ES-I3 (cell line): ENCODE measurements around the gene PITRM1.
"Not testable (repeated sequence)": the region's sequence is repeated elsewhere in the genome, so short reads cannot be mapped to it uniquely, and the experiment has no call there.

ENCODE experiments used
- H3K36me3 ChIP-seq: 2 replicates; pipeline ENCODE4 v1.6.1; 2013; ENCODE audit warnings: mild to moderate bottlenecking, low read length, control low read depth, moderate library complexity; ENCODE audit not compliant: insufficient read depth
- H3K4me1 ChIP-seq: 2 replicates; pipeline ENCODE4 v1.6.1; 2013; ENCODE audit warnings: mild to moderate bottlenecking, control low read depth, low read length; ENCODE audit not compliant: insufficient read depth
- H3K9ac ChIP-seq: 2 replicates; pipeline ENCODE4 v1.6.1; 2013; ENCODE audit warnings: low read depth, mild to moderate bottlenecking, low read length, moderate library complexity
- H3K9me3 ChIP-seq: 2 replicates; pipeline ENCODE4 v1.6.1; 2013; ENCODE audit warnings: mild to moderate bottlenecking, low read length, moderate library complexity; ENCODE audit not compliant: control insufficient read depth, insufficient read depth

PITRM1 gene

GRCh38 chr10:3118641-3119091, 53.9 kb downstream of the PITRM1 start:
- Histone ChIP-seq H3K9me3 (no peaks in the 10 kb centered on the region), H3K9ac (no peak overlapping the region), H3K4me1 (no peaks in the 10 kb centered on the region), H3K36me3 (peaks cover 42% of the 10 kb centered on the region)

- Histone ChIP-seq H3K4me1 (no peaks in the 10 kb centered on the region), H3K9ac (no peak overlapping the region), H3K36me3 (peaks cover 38% of the 10 kb centered on the region), H3K9me3 (no peaks in the 10 kb centered on the region)
Observed at GRCh38 chr10:3117486-3117885, 55.1 kb downstream of the PITRM1 start.

GRCh38 chr10:3116508-3117100, 56.0 kb downstream of the PITRM1 start:
- no peak overlapping the region for H3K9ac ChIP-seq
- no peaks in the 10 kb centered on the region for H3K9me3 ChIP-seq
- no peaks in the 10 kb centered on the region for H3K4me1 ChIP-seq
- peaks cover 38% of the 10 kb centered on the region for H3K36me3 ChIP-seq

DNA sequence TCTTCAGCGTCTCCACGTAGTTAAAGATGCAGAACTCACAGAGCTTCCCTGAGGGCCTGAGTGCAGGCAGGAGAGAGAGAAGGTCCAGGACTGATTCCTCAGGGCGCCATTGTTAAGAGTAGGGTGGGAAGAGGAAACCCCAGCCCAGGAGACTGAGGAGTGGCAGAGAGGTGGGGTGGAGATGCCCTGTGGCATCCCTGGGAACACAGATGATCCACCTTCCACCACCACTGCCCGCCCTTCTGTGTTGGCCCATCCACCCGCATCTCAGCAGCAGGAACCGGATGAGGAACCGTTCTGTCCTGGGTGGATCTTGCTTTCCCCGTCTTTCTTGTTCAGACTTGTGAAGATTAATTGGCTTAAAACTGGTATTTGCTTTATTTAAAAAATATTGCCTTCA, 56.9 kb downstream of the PITRM1 start:
- H3K9me3 ChIP-seq: no peaks in the 10 kb centered on the region
- H3K9ac ChIP-seq: no peak overlapping the region
- no peaks in the 10 kb centered on the region for H3K4me1 ChIP-seq
- peaks cover 35% of the 10 kb centered on the region for H3K36me3 ChIP-seq

- Histone ChIP-seq H3K36me3 (peaks cover 31% of the 10 kb centered on the region), H3K4me1 (no peaks in the 10 kb centered on the region), H3K9ac (no peak overlapping the region), H3K9me3 (no peaks in the 10 kb centered on the region)
Observed at GRCh38 chr10:3113343-3113720, 59.2 kb downstream of the PITRM1 start.

DNA sequence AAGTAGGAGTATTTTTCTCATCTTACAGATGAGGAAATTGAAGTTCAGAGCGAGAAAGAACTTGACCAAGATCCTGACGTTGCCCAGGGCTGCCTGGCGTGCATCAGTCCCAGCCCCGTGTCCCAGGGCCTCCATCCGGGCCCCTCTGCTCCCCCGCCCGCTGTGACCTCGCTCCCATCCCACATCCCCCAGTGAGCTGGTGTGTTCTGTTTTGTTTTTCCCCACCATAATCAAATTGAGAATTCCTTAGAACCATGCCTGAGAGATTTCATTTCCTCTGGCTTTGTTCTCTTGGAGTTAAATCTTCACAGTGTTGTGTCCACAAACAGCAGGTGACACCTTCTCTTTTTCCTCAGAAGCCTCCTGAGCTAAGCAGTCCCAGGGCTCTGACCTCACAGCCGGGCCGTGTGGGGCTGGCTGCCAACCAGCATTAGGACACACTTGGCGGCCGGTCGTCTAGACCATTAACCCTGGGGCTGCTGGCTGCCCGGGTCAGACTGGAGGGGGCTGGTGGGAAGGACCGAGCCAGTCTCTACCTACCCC, 60.9 kb downstream of the PITRM1 start:
- H3K36me3 ChIP-seq: peaks cover 27% of the 10 kb centered on the region
- no peaks in the 10 kb centered on the region for H3K9me3 ChIP-seq
- no peak overlapping the region for H3K9ac ChIP-seq
- no peaks in the 10 kb centered on the region for H3K4me1 ChIP-seq

DNA sequence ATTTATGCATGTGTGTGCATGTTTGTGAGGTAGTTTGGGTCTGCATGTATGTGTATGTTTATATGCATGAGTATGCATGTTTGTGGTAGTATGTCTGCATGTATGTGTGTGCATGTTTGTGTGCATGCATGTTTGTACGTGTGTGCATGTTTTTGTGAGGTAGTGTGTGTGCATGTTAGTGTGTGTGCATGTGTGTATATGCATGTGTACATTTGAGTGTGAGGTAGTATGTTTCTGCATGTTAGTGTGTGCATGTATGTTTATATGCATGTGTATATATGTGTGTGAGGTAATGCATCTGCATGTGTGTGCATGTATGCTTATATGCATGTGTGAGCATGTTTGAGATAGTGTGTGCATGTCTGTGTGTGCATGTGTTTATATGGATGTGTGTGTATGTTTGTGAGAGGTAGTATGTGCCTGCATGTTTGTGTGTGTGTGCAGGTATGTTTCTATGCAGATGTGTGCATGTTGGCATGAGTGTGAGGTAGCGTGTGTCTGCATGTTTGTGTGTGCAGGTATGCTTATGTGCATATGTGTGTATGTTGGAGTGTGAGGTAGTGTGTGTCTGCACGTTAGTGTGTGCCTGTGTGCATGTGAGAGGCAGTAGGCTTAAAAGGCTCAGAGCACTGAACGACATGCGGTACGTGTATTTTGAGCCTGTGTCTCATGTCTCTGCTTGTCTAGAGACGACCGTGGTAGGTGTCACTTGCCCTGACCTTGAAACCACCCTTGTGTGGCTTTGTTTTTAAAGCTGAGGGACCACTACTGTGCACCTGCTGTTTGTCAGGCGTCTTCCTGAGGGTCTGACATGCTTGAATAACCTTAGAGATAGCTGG, 61.6 kb downstream of the PITRM1 start:
- H3K36me3 ChIP-seq: peaks cover 25% of the 10 kb centered on the region
- H3K4me1 ChIP-seq: no peaks in the 10 kb centered on the region
- no peaks in the 10 kb centered on the region for H3K9me3 ChIP-seq
- H3K9ac ChIP-seq: no peak overlapping the region

DNA sequence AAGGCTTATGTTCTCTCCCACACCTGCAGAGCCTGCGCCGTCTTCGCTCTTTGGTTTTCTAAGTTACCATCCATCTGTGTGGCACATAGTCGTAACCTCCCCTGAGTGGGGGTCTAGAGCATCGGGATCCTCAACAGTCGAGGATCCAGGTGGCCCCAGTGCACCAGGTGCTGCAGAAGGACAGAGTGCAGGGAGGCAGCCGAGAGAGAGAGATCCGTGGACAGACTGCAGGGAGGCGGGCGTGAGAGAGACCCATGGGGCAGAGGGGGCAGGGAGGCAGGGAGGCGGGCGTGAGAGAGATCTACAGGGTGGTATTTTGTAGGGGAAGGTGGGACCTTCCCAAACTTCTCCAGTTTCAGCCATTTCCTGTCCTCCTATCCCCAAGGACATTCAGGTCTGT, 62.9 kb downstream of the PITRM1 start:
- no peaks in the 10 kb centered on the region for H3K4me1 ChIP-seq
- H3K9me3 ChIP-seq: no peaks in the 10 kb centered on the region
- no peak overlapping the region for H3K9ac ChIP-seq
- H3K36me3 ChIP-seq: peaks cover 32% of the 10 kb centered on the region

GRCh38 chr10:3109196-3109595, 63.4 kb downstream of the PITRM1 start:
- Histone ChIP-seq H3K9ac (no peak overlapping the region), H3K4me1 (no peaks in the 10 kb centered on the region), H3K36me3 (peaks cover 34% of the 10 kb centered on the region), H3K9me3 (no peaks in the 10 kb centered on the region)

DNA sequence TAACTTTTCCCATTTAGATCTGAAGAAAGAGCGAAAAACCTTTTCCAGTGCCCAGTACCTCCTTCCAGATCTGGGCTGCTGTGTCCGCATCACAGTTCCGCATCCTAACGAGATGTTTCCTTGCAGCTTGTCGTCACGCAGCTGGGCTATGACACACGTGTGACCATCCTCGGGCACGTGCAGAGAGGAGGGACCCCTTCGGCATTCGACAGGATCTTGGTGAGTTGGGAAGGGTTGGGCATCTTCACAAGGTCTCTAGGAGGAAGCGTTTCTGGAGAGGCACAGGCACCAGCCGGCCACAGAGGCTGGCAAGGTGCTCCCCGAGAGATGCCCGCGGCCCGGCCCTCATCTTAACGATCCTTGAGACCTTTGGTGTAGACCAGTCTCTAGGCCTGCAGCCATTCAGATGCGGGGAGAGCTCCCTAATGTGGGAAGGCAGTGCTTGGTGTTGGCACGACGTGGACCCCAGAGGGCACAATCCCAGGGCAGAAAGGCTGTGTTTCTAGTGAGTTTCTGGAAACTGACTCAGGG, 63.9 kb downstream of the PITRM1 start:
- Histone ChIP-seq H3K4me1 (no peaks in the 10 kb centered on the region), H3K9me3 (no peaks in the 10 kb centered on the region), H3K9ac (no peak overlapping the region), H3K36me3 (peaks cover 37% of the 10 kb centered on the region)

DNA sequence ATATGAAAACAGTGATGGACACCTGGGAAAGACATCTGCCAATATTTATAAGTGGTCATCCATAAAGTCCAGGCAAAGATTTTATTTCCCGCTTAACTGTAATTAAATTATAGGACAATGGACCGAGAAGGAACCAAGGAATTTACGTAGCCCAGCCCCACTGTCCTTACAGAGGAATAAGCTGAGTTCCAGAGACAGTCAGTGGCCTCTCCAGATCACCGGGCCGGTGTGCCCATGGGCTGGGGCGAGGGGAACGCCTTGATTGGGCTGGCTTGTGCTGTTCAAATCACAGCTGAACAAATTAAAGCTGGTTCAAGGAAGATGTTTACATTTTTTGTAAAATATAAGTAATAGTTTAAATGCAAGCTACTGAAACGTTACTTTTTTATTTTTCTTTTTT, 64.5 kb downstream of the PITRM1 start:
- no peaks in the 10 kb centered on the region for H3K9me3 ChIP-seq
- peaks cover 42% of the 10 kb centered on the region for H3K36me3 ChIP-seq
- H3K9ac ChIP-seq: no peak overlapping the region
- H3K4me1 ChIP-seq: no peaks in the 10 kb centered on the region; the same call in 1 of the 2 replicates

- H3K9me3 ChIP-seq: no peaks in the 10 kb centered on the region
- no peak overlapping the region for H3K9ac ChIP-seq
- peaks cover 44% of the 10 kb centered on the region for H3K36me3 ChIP-seq
- H3K4me1 ChIP-seq: no peaks in the 10 kb centered on the region; the same call in 1 of the 2 replicates
Observed at GRCh38 chr10:3107426-3107961, 65.1 kb downstream of the PITRM1 start.

DNA sequence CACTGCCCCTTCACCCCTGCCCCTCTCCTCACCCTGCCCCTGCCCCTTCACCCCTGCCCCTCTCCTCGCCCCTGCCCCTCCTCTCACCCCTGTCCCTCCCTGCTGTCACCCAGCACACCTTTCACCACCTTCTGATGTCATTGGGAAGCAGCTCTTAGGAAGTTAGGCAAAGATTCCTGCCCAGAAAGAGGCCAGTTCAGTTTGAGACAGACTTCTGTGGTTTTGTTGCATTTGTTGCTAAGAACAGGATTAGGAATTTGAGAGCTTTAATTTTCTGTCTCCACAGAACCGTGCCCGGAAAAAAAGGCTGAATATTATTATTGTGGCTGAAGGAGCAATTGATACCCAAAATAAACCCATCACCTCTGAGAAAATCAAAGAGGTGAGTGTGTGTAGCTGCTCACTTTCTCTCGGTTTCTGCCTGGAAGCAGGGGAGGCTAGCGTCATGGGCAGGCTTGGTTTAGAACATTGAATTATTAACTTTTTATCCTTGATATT, 65.6 kb downstream of the PITRM1 start:
- Histone ChIP-seq H3K9me3 (no peaks in the 10 kb centered on the region), H3K4me1 (no peaks in the 10 kb centered on the region; the same call in 1 of the 2 replicates), H3K9ac (no peak overlapping the region), H3K36me3 (peaks cover 40% of the 10 kb centered on the region)

DNA sequence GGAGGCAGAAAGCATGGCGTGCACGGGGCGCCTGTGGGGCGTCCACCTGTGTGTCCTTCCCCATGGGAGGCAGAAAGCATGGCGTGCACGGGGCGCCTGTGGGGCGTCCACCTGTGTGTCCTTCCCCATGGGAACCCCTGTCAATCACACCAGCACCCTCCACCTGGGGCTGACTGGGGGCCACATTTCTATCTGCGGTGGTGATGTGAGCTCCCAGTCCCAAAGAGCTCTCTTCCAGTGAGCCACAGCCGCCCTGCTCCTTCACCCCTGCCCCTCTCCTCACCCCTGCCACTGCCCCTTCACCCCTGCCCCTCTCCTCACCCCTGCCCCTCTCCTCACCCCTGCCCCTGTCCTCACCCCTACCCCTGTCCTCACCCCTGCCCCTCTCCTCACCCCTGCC, 66.3 kb downstream of the PITRM1 start:
- not testable (repeated sequence) for H3K9me3 ChIP-seq, H3K4me1 ChIP-seq, H3K9ac ChIP-seq
- peaks cover 39% of the 10 kb centered on the region for H3K36me3 ChIP-seq
